Caki2 (cell line): ENCODE measurements around the gene OR51D1. TPM values are rescaled to one million over a fixed set of nuclear protein-coding genes. Genes with fewer than 3 reads are reported as not detected.

ENCODE experiments used
- DNase-seq: peaks from one replicate; pipeline ENCODE4 v3.0.0-alpha.2; 2015; ENCODE audit warnings: low read depth
- in situ Hi-C: cut with HindIII; loops from 2 replicates; pipeline ENCODE4 v1.10.0; 2016; ENCODE audit warnings: low sequenced_read_pairs, low pct_unique_long_range_greater_than_20kb, mixed read lengths
- total RNA-seq: library from RNA; depleted of rRNA; stranded (reverse); fragments of >200 nt; shearing (Covaris generic); gene quantifications from 2 replicates; pipeline ENCODE4 v1.2.3, GENCODE V29; 2014; ENCODE audit warnings: low replicate concordance

The OR51D1 gene
- total RNA-seq, 1 experiment from 2014 or later: not detected

GRCh38 chr11:4642043-4642442 lies 4.8 kb downstream of the OR51D1 start:
- in situ Hi-C loops: no loop called here

GRCh38 chr11:4643076-4643475 lies 5.8 kb downstream of the OR51D1 start:
- in situ Hi-C loops: no loop called here
- no peak for DNase-seq

More at GRCh38 chr11:4642043-4642442, 4.8 kb downstream of the OR51D1 start:
- no peak for DNase-seq

- in situ Hi-C loops: no loop called here
- DNase-seq: no peak
Observed at GRCh38 chr11:4643682-4644081, 6.4 kb downstream of the OR51D1 start, which contains the start of gene OR51E1. Gene OR51E1, plus strand, starts transcription at chr11:4643982. Its CDS starts 8,545 bp downstream, at chr11:4652527.

- in situ Hi-C loops: no loop called here
- DNase-seq: no peak
Observed at GRCh38 chr11:4644233-4644632, 7.0 kb downstream of the OR51D1 start.

GRCh38 chr11:4645974-4646373 lies 8.7 kb downstream of the OR51D1 start:
- in situ Hi-C loops: no loop called here
- no peak for DNase-seq

- in situ Hi-C loops: no loop called here
- no peak for DNase-seq
Observed at GRCh38 chr11:4647766-4648165, 10.5 kb downstream of the OR51D1 start.

GRCh38 chr11:4654635-4655369 lies 17.5 kb downstream of the OR51D1 start:
- in situ Hi-C loops: no loop called here
- DNase-seq: no peak

- in situ Hi-C loops: no loop called here
Observed at GRCh38 chr11:4658629-4659445, 21.6 kb downstream of the OR51D1 start.

GRCh38 chr11:4662876-4663275 lies 25.6 kb downstream of the OR51D1 start:
- DNase-seq: no peak
- in situ Hi-C loops: no loop called here

More at GRCh38 chr11:4658629-4659445, 21.6 kb downstream of the OR51D1 start:
- no peak for DNase-seq

GRCh38 chr11:4664183-4664582 lies 26.9 kb downstream of the OR51D1 start:
- in situ Hi-C loops: no loop called here
- DNase-seq: no peak

- in situ Hi-C loops: no loop called here
Observed at GRCh38 chr11:4664786-4665185, 27.5 kb downstream of the OR51D1 start.

GRCh38 chr11:4665424-4665823 lies 28.1 kb downstream of the OR51D1 start:
- no peak for DNase-seq
- in situ Hi-C loops: no loop called here

More at GRCh38 chr11:4664786-4665185, 27.5 kb downstream of the OR51D1 start:
- no peak for DNase-seq

- in situ Hi-C loops: no loop called here
- DNase-seq: no peak
Observed at GRCh38 chr11:4671741-4672140, 34.5 kb downstream of the OR51D1 start.

- no peak for DNase-seq
- in situ Hi-C loops: no loop called here
Observed at GRCh38 chr11:4672470-4672869, 35.2 kb downstream of the OR51D1 start.

- no peak for DNase-seq
- in situ Hi-C loops: no loop called here
Observed at GRCh38 chr11:4673781-4674180, 36.5 kb downstream of the OR51D1 start.

GRCh38 chr11:4677948-4678347 lies 40.7 kb downstream of the OR51D1 start:
- in situ Hi-C loops: no loop called here
- no peak for DNase-seq

- in situ Hi-C loops: no loop called here
- no peak for DNase-seq
Observed at GRCh38 chr11:4680341-4680740, 43.1 kb downstream of the OR51D1 start.

- in situ Hi-C loops: no loop called here
- DNase-seq: no peak
Observed at GRCh38 chr11:4682623-4683419, 45.5 kb downstream of the OR51D1 start.
